IMR-90 (cell line): ENCODE measurements around the gene LIMCH1. TPM values are rescaled to one million over a fixed set of nuclear protein-coding genes. Genes with fewer than 3 reads are reported as not detected.

Experiments
- ATAC-seq: fragments of 200-7000 bp; cut with Tn5 transposase; 2 replicates; pipeline ENCODE4 v1.9.1; 2020; ENCODE audit warnings: low read depth, mild to moderate bottlenecking, moderate library complexity
- BruUV-seq: library from RNA; stranded (reverse); fragments of 400-500 nt; replicated peaks from 2 replicates; lab custom pipeline; 2021; lab: Mats Ljungman, UMichigan
- CTCF ChIA-PET: fragments of 300-600 bp; formaldehyde crosslinking; extraction: SDS; loops from one replicate; lab custom pipeline; 2021; ENCODE audit warnings: antibody characterized with exemption; lab: Yijun Ruan, JAX
- POLR2A ChIA-PET: fragments of 300-600 bp; sonication (Branson Sonifier 250); formaldehyde crosslinking; loops from one replicate; lab custom pipeline; 2022; ENCODE audit warnings: antibody characterized with exemption; ENCODE audit not compliant: unreplicated experiment; lab: Charles Lee
- DNase-seq: peaks from one replicate; pipeline ENCODE4 v3.0.0; 2013
- H2AFZ ChIP-seq: replicated peaks from 2 replicates; pipeline ENCODE3; 2013; ENCODE audit warnings: low read length, mild to moderate bottlenecking; ENCODE audit not compliant: poor library complexity
- H2AK5ac ChIP-seq: 2 replicates; pipeline ENCODE4 v1.6.1; 2013; ENCODE audit warnings: low read depth, low read length, inconsistent platforms
- H2AK9ac ChIP-seq: replicated peaks from 2 replicates; pipeline ENCODE3; 2013; ENCODE audit warnings: mild to moderate bottlenecking, low read depth, low read length, moderate library complexity; ENCODE audit not compliant: poor library complexity
- H2BK120ac ChIP-seq: 2 replicates; pipeline ENCODE4 v1.6.1; 2013; ENCODE audit warnings: low read depth, low read length, inconsistent platforms
- H2BK15ac ChIP-seq: 3 replicates; pipeline ENCODE4 v1.6.1; 2013; ENCODE audit warnings: low read depth, low read length, inconsistent platforms
- H2BK20ac ChIP-seq: 2 replicates; pipeline ENCODE4 v1.6.1; 2013; ENCODE audit warnings: low read depth, mild to moderate bottlenecking, inconsistent platforms, low read length, moderate library complexity
- H2BK5ac ChIP-seq: 2 replicates; pipeline ENCODE4 v1.6.1; 2013; ENCODE audit warnings: mild to moderate bottlenecking, low read depth, low read length, inconsistent platforms; ENCODE audit not compliant: poor library complexity, severe bottlenecking
- H3K14ac ChIP-seq: replicated peaks from 2 replicates; pipeline ENCODE4 v1.6.1; 2013; ENCODE audit warnings: low read depth, low read length, inconsistent platforms
- H3K18ac ChIP-seq: 2 replicates; pipeline ENCODE4 v1.6.1; 2013; ENCODE audit warnings: low read depth, low read length, control low read depth
- H3K23ac ChIP-seq: 2 replicates; pipeline ENCODE4 v1.6.1; 2013; ENCODE audit warnings: low read depth, low read length, inconsistent platforms
- H3K27ac ChIP-seq: 2 replicates; pipeline ENCODE4 v1.5.1; 2013; ENCODE audit warnings: mild to moderate bottlenecking, control low read depth, low read length; ENCODE audit not compliant: insufficient read depth
- H3K27me3 ChIP-seq: 2 replicates; pipeline ENCODE4 v1.6.1; 2013; ENCODE audit warnings: low read length; ENCODE audit not compliant: control insufficient read depth, insufficient read depth
- H3K36me3 ChIP-seq: 2 replicates; pipeline ENCODE4 v1.6.1; 2013; ENCODE audit warnings: low read length, mixed read lengths; ENCODE audit not compliant: control insufficient read depth, insufficient read depth
- H3K4ac ChIP-seq: 2 replicates; pipeline ENCODE4 v1.6.1; 2013; ENCODE audit warnings: low read depth, low read length, inconsistent platforms
- H3K4me1 ChIP-seq: 2 replicates; pipeline ENCODE4 v1.6.1; 2013; ENCODE audit warnings: low read length, mixed read lengths; ENCODE audit not compliant: control insufficient read depth, insufficient read depth
- H3K4me2 ChIP-seq: 2 replicates; pipeline ENCODE4 v1.6.1; 2013; ENCODE audit warnings: low read depth, mild to moderate bottlenecking, control low read depth, low read length, moderate library complexity
- H3K4me3 ChIP-seq: 2 replicates; pipeline ENCODE4 v1.5.1; 2013; ENCODE audit warnings: low read depth, mild to moderate bottlenecking, control low read depth, low read length, moderate library complexity; ENCODE audit not compliant: insufficient read depth
- H3K56ac ChIP-seq: 2 replicates; pipeline ENCODE4 v1.6.1; 2013; ENCODE audit warnings: low read length, inconsistent platforms; ENCODE audit not compliant: insufficient read depth; ENCODE audit errors: extremely low read depth
- H3K79me1 ChIP-seq, 2 experiments: 2 replicates each; pipeline ENCODE4 v1.6.1; 2013; ENCODE audit warnings: low read length in 2 of 2, inconsistent platforms in 1 of 2, low read depth in 1 of 2
- H3K9ac ChIP-seq: 2 replicates; pipeline ENCODE4 v1.6.1; 2013; ENCODE audit warnings: low read depth, low read length, control low read depth
- H3K9me1 ChIP-seq: 2 replicates; pipeline ENCODE4 v1.6.1; 2013; ENCODE audit warnings: low read length, inconsistent platforms; ENCODE audit not compliant: insufficient read depth
- H3K9me3 ChIP-seq: 2 replicates; pipeline ENCODE4 v1.6.1; 2013; ENCODE audit warnings: low read length; ENCODE audit not compliant: control insufficient read depth, insufficient read depth
- H4K20me1 ChIP-seq: 2 replicates; pipeline ENCODE4 v1.6.1; 2013; ENCODE audit warnings: low read length, inconsistent platforms; ENCODE audit not compliant: insufficient read depth
- H4K5ac ChIP-seq: 2 replicates; pipeline ENCODE4 v1.6.1; 2013; ENCODE audit warnings: mild to moderate bottlenecking, low read depth, low read length, control low read depth
- H4K8ac ChIP-seq, 2 experiments: 2 replicates each; pipeline ENCODE4 v1.6.1; 2013; ENCODE audit warnings: low read depth in 2 of 2, low read length in 2 of 2, control low read depth in 1 of 2, inconsistent platforms in 1 of 2
- H4K91ac ChIP-seq: 2 replicates; pipeline ENCODE4 v1.6.1; 2013; ENCODE audit warnings: low read depth, low read length, inconsistent platforms; ENCODE audit not compliant: insufficient read depth
- BHLHE40 ChIP-seq: fragments of 150-350 bp; IDR thresholded peaks from 2 replicates; pipeline ENCODE4 v1.6.1; 2016; ENCODE audit warnings: mild to moderate bottlenecking, low read depth, low read length
- CEBPB ChIP-seq: IDR thresholded peaks from 2 replicates; pipeline ENCODE4 v1.6.1; 2012; ENCODE audit warnings: low read depth, low read length, improper control_type of control experiment
- CHD1 ChIP-seq: IDR thresholded peaks from 2 replicates; pipeline ENCODE4 v1.6.1; 2012; ENCODE audit warnings: low read depth, low read length, improper control_type of control experiment
- FOS ChIP-seq: fragments of 150-350 bp; IDR thresholded peaks from 2 replicates; pipeline ENCODE4 v1.6.1; 2016; ENCODE audit warnings: low read depth, low read length
- MAFK ChIP-seq: IDR thresholded peaks from 2 replicates; pipeline ENCODE4 v1.6.1; 2012; ENCODE audit warnings: low read depth, low read length, improper control_type of control experiment
- MAZ ChIP-seq: IDR thresholded peaks from 2 replicates; pipeline ENCODE4 v1.6.1; 2012; ENCODE audit warnings: low read depth, mild to moderate bottlenecking, low read length, improper control_type of control experiment, moderate library complexity, borderline replicate concordance
- MXI1 ChIP-seq: IDR thresholded peaks from 2 replicates; pipeline ENCODE4 v1.6.1; 2012; ENCODE audit warnings: low read depth, mild to moderate bottlenecking, low read length, moderate library complexity, borderline replicate concordance
- NFE2L2 ChIP-seq: fragments of 150-350 bp; IDR thresholded peaks from 2 replicates; pipeline ENCODE4 v1.6.1; 2016; ENCODE audit warnings: low read depth, mild to moderate bottlenecking, low read length
- POLR2A ChIP-seq: IDR thresholded peaks from 2 replicates; pipeline ENCODE4 v1.6.1; 2012; ENCODE audit warnings: mild to moderate bottlenecking, low read depth, low read length
- RAD21 ChIP-seq: IDR thresholded peaks from 2 replicates; pipeline ENCODE4 v1.6.1; 2012; ENCODE audit warnings: low read length, improper control_type of control experiment
- RCOR1 ChIP-seq: IDR thresholded peaks from 2 replicates; pipeline ENCODE4 v1.6.1; 2012; ENCODE audit warnings: mild to moderate bottlenecking, low read length, improper control_type of control experiment; ENCODE audit not compliant: insufficient replicate concordance
- RFX5 ChIP-seq: IDR thresholded peaks from 2 replicates; pipeline ENCODE4 v1.8.0; 2012; ENCODE audit warnings: low read depth, mild to moderate bottlenecking, low read length, moderate library complexity
- SMC3 ChIP-seq: fragments of 150-350 bp; IDR thresholded peaks from 2 replicates; pipeline ENCODE4 v1.6.1; 2016; ENCODE audit warnings: low read depth, mild to moderate bottlenecking, antibody characterized with exemption, low read length, moderate library complexity
- WGBS, 2 experiments: methylation state at CpG; one replicate each; pipeline versions ENCODE4 v1.1.5 to v1.1.7; 2013; ENCODE audit warnings: missing lambda C conversion rate in 2 of 2; ENCODE audit not compliant: insufficient read length in 1 of 2; ENCODE audit errors: extremely low coverage in 2 of 2; 5-methylcytosine and 5-hydroxymethylcytosine counted together
- dilution Hi-C: fragments of 300-500 bp; cut with HindIII; formaldehyde crosslinking; loops from one replicate; pipeline ENCODE4 v1.14.3; 2018; ENCODE audit warnings: low sequenced_read_pairs; ENCODE audit not compliant: unreplicated experiment
- in situ Hi-C: fragments of 300-500 bp; cut with MboI; formaldehyde crosslinking; loops from 3 replicates; pipeline ENCODE4 v1.14.3; 2019; ENCODE audit warnings: low sequenced_read_pairs, inconsistent platforms, mixed read lengths
- intact Hi-C: fragments of 100-400 bp; cut with micrococcal nuclease; formaldehyde crosslinking; loops from 2 replicates; pipeline ENCODE4 v1.10.0; 2022
- polyA plus RNA-seq, 3 experiments: library from polyadenylated mRNA; depleted of rRNA; stranded (reverse); fragments of >200 nt; gene quantifications; 2 replicates each; pipeline ENCODE4 v1.2.3, GENCODE V29; 2012; ENCODE audit warnings: low replicate concordance in 1 of 3
- total RNA-seq: library from RNA; depleted of rRNA; stranded (reverse); fragments of >200 nt; gene quantifications from 2 replicates; pipeline ENCODE4 v1.2.3, GENCODE V29; 2012
- TF ChIP-seq, protein P1 (sequence below): fragments of 150-350 bp; IDR thresholded peaks from 2 replicates; pipeline ENCODE4 v1.6.1; 2016; ENCODE audit warnings: low read depth, mild to moderate bottlenecking, low read length, moderate library complexity, borderline replicate concordance
- TF ChIP-seq, protein P2 (sequence below): conservative IDR thresholded peaks from 2 replicates; pipeline ENCODE4 v1.5.1; 2012; ENCODE audit warnings: mild to moderate bottlenecking, low read depth, low read length, improper control_type of control experiment
- TF ChIP-seq, protein P3 (sequence below): fragments of 150-350 bp; IDR thresholded peaks from 2 replicates; pipeline ENCODE4 v1.6.1; 2017; ENCODE audit warnings: mild to moderate bottlenecking, antibody characterized with exemption, low read length, low read depth

Gene LIMCH1
- total and polyA plus RNA-seq, 2 of the 4 experiments (the other 2 are of a cell fraction), result 0.89 to 2.9 TPM

DNA sequence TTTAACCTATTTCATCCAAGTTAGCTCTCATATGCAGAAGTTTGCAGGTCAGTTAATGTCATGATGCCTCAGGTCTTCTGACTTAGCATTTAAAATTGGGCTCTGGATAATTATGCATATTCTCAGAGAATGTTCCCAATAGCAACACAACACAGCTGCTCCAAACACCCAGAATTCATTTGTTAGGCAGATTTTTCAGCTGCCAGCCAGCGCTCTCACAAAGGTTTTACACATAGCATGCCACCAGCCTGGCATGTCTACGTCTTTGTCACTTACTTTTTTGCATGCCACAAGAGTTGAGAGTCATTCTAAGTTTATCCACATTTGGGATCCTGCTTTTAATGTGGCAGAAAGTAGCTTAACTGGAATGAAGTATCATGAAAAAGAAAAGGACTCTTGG is 84.8 kb downstream of the LIMCH1 start:
- intact Hi-C loops, result no loop called here
- ChIA-PET CTCF (interaction anchor here (0.7 kb wide), 1 partner anchor 225 kb away, joined by 6 read pairs; no protein-coding TSS in a partner anchor), POLR2A (no interaction called here)
- TF ChIP-seq RCOR1 (no peak), MAZ (no peak), SMC3 (no peak), BHLHE40 (no peak), MXI1 (no peak), NFE2L2 (no peak), RAD21 (no peak), FOS (no peak), RFX5 (no peak), CEBPB (no peak), MAFK (no peak), CHD1 (no peak), POLR2A (no peak)
- TF ChIP-seq, protein P1, sequence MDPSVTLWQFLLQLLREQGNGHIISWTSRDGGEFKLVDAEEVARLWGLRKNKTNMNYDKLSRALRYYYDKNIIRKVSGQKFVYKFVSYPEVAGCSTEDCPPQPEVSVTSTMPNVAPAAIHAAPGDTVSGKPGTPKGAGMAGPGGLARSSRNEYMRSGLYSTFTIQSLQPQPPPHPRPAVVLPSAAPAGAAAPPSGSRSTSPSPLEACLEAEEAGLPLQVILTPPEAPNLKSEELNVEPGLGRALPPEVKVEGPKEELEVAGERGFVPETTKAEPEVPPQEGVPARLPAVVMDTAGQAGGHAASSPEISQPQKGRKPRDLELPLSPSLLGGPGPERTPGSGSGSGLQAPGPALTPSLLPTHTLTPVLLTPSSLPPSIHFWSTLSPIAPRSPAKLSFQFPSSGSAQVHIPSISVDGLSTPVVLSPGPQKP, result no peak
- TF ChIP-seq, protein P2, sequence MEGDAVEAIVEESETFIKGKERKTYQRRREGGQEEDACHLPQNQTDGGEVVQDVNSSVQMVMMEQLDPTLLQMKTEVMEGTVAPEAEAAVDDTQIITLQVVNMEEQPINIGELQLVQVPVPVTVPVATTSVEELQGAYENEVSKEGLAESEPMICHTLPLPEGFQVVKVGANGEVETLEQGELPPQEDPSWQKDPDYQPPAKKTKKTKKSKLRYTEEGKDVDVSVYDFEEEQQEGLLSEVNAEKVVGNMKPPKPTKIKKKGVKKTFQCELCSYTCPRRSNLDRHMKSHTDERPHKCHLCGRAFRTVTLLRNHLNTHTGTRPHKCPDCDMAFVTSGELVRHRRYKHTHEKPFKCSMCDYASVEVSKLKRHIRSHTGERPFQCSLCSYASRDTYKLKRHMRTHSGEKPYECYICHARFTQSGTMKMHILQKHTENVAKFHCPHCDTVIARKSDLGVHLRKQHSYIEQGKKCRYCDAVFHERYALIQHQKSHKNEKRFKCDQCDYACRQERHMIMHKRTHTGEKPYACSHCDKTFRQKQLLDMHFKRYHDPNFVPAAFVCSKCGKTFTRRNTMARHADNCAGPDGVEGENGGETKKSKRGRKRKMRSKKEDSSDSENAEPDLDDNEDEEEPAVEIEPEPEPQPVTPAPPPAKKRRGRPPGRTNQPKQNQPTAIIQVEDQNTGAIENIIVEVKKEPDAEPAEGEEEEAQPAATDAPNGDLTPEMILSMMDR, result no peak
- TF ChIP-seq, protein P3, sequence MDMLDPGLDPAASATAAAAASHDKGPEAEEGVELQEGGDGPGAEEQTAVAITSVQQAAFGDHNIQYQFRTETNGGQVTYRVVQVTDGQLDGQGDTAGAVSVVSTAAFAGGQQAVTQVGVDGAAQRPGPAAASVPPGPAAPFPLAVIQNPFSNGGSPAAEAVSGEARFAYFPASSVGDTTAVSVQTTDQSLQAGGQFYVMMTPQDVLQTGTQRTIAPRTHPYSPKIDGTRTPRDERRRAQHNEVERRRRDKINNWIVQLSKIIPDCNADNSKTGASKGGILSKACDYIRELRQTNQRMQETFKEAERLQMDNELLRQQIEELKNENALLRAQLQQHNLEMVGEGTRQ, result no peak
- Histone ChIP-seq H3K36me3 (no peaks in the 10 kb centered on the region), H4K8ac (no peak overlapping the region), H3K4me3 (no peak overlapping the region), H3K14ac (no peak overlapping the region), H3K9me3 (no peaks in the 10 kb centered on the region), H2BK120ac (no peak overlapping the region), H3K79me1 (no peaks in the 10 kb centered on the region), H2AK5ac (no peak overlapping the region), H3K56ac (no peak overlapping the region), H3K27ac (no peak overlapping the region), H2BK15ac (no peak overlapping the region), H4K5ac (no peak overlapping the region), H2BK20ac (no peak overlapping the region), H4K20me1 (no peaks in the 10 kb centered on the region), H3K4ac (no peak overlapping the region), H2AK9ac (no peak overlapping the region), H2BK5ac (no peak overlapping the region), H3K27me3 (no peaks in the 10 kb centered on the region), H3K4me2 (no peak overlapping the region), H3K23ac (no peak overlapping the region), H3K9ac (no peak overlapping the region), H4K91ac (no peak overlapping the region), H2AFZ (no peak overlapping the region), H3K4me1 (no peaks in the 10 kb centered on the region), H3K18ac (no peak overlapping the region), H3K9me1 (no peaks in the 10 kb centered on the region)
- no peak for DNase-seq
- no peak for ATAC-seq
- in situ Hi-C loops, result no loop called here
- dilution Hi-C loops, result no loop called here
- WGBS, 2 experiments, result no CpG with 5 or more reads among the region's 2 CpGs
- no TSS peak for BruUV-seq
